HG02884 (cell line): ENCODE results near the gene RASL10A.

Experiments
- ATAC-seq: cut with Tn5 transposase; IDR thresholded peaks from one replicate; pipeline ENCODE4 v1.9.1; 2021; ENCODE audit warnings: mild to moderate bottlenecking, moderate library complexity; ENCODE audit not compliant: unreplicated experiment

Gene RASL10A

GRCh38 chr22:29306835-29307595 lies 8.5 kb downstream of the RASL10A start:
- ATAC-seq = no peak

GRCh38 chr22:29306175-29306834 lies 9.2 kb downstream of the RASL10A start, which contains the start of gene GAS2L1:
Gene GAS2L1 (plus strand): TSS chr22:29306650. CDS start chr22:29308106, 1,456 bp downstream.
- ATAC-seq = no peak

GRCh38 chr22:29305836-29306174 lies 9.7 kb downstream of the RASL10A start:
- ATAC-seq = no peak

- no peak for ATAC-seq
Measured at GRCh38 chr22:29302681-29303465, 12.6 kb downstream of the RASL10A start.

GRCh38 chr22:29302402-29302680 lies 13.2 kb downstream of the RASL10A start:
- no peak for ATAC-seq

- ATAC-seq = no peak
Measured at GRCh38 chr22:29301716-29302401, 13.6 kb downstream of the RASL10A start.

- no peak for ATAC-seq
Measured at GRCh38 chr22:29300807-29301601, 14.5 kb downstream of the RASL10A start.

GRCh38 chr22:29300467-29300806 lies 15.1 kb downstream of the RASL10A start:
- ATAC-seq = no peak

GRCh38 chr22:29299136-29299900 lies 16.2 kb downstream of the RASL10A start:
- no peak for ATAC-seq

GRCh38 chr22:29298641-29299040 lies 16.9 kb downstream of the RASL10A start:
- ATAC-seq = no peak

- no peak for ATAC-seq
Measured at GRCh38 chr22:29292379-29292778, 23.1 kb downstream of the RASL10A start.

- no peak for ATAC-seq
Measured at GRCh38 chr22:29291215-29291614, 24.3 kb downstream of the RASL10A start.

GRCh38 chr22:29290061-29290460 lies 25.4 kb downstream of the RASL10A start:
- ATAC-seq = no peak

- ATAC-seq = no peak
Measured at GRCh38 chr22:29288837-29289236, 26.7 kb downstream of the RASL10A start.

- no peak for ATAC-seq
Measured at GRCh38 chr22:29284196-29284595, 31.3 kb downstream of the RASL10A start.

GRCh38 chr22:29277927-29278326 lies 37.6 kb downstream of the RASL10A start:
- ATAC-seq = no peak

- ATAC-seq = no peak
Measured at GRCh38 chr22:29275819-29276565, 39.5 kb downstream of the RASL10A start.

GRCh38 chr22:29275167-29275566 lies 40.3 kb downstream of the RASL10A start:
- no peak for ATAC-seq

GRCh38 chr22:29272624-29273023 lies 42.9 kb downstream of the RASL10A start:
- no peak for ATAC-seq
